HG02571 (cell line): ENCODE data around the gene SNX14.
"Not testable (repeated sequence)": the region's sequence is repeated elsewhere in the genome, so short reads cannot be mapped to it uniquely, and the experiment has no call there.

Experiments
- ATAC-seq: cut with Tn5 transposase; IDR thresholded peaks from one replicate; pipeline ENCODE4 v1.9.1; 2021; ENCODE audit warnings: mild to moderate bottlenecking, moderate library complexity; ENCODE audit not compliant: unreplicated experiment

Gene SNX14

GRCh38 chr6:85593438-85594196 lies at the start of gene SNX14:
SNX14 (minus strand) TSS chr6:85593858; CDS start chr6:85593718, 140 bp downstream.
- peak; percentile 88 for ATAC-seq

GRCh38 chr6:85642774-85643536 lies 49.3 kb upstream of the SNX14 start, which contains the start of gene SYNCRIP:
SYNCRIP (minus strand) TSS chr6:85642886; CDS start chr6:85641439, 1,447 bp downstream.
- peak; percentile 72 for ATAC-seq

- no peak for ATAC-seq
These were observed 48.5 kb upstream of the SNX14 start for GRCh38 chr6:85641897-85642773.

GRCh38 chr6:85641522-85641896 lies 47.9 kb upstream of the SNX14 start:
- no peak for ATAC-seq

GRCh38 chr6:85640821-85641220 lies 47.2 kb upstream of the SNX14 start:
- no peak for ATAC-seq

GRCh38 chr6:85637579-85637978 lies 43.9 kb upstream of the SNX14 start:
- ATAC-seq = no peak

- ATAC-seq = no peak
These were observed 38.7 kb upstream of the SNX14 start for GRCh38 chr6:85632164-85632942.

GRCh38 chr6:85631117-85631516 lies 37.5 kb upstream of the SNX14 start:
- ATAC-seq = not testable (repeated sequence)

- no peak for ATAC-seq
These were observed 34.7 kb upstream of the SNX14 start for GRCh38 chr6:85628353-85628752.

GRCh38 chr6:85620308-85620707 lies 26.6 kb upstream of the SNX14 start:
- no peak for ATAC-seq

- ATAC-seq = no peak
These were observed 21.1 kb upstream of the SNX14 start for GRCh38 chr6:85614780-85615179.

GRCh38 chr6:85612690-85613474 lies 19.2 kb upstream of the SNX14 start:
- no peak for ATAC-seq

- ATAC-seq = no peak
These were observed 16.7 kb upstream of the SNX14 start for GRCh38 chr6:85610182-85610895.

GRCh38 chr6:85602100-85602499 lies 8.4 kb upstream of the SNX14 start:
- ATAC-seq = no peak

GRCh38 chr6:85600713-85601313 lies 7.2 kb upstream of the SNX14 start:
- ATAC-seq = no peak

- ATAC-seq = peak; percentile 14
These were observed 706 bp upstream of the SNX14 start for GRCh38 chr6:85594197-85594930.

- no peak for ATAC-seq
These were observed 1.6 kb downstream of the SNX14 start for GRCh38 chr6:85592033-85592432.

GRCh38 chr6:85591207-85591606 lies 2.5 kb downstream of the SNX14 start:
- no peak for ATAC-seq
